Epidermal melanocyte (primary cell): ENCODE data around the gene NUTM2E.
"Not testable (repeated sequence)": the region's sequence is repeated elsewhere in the genome, so short reads cannot be mapped to it uniquely, and the experiment has no call there.

Experiments used
- DNase-seq: peaks from one replicate; pipeline ENCODE4 v3.0.0; 2011; ENCODE audit warnings: low spot score; ENCODE audit not compliant: insufficient read length

Gene NUTM2E, protein sequence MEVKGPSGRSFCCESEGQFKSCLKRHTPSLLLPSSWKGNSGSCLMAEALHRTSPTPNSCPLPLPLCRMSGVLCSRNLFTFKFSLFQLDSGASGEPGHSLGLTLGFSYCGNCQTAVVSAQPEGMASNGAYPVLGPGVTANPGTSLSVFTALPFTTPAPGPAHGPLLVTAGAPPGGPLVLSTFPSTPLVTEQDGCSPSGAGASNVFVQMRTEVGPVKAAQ (N-terminal part only)

GRCh38 chr10:79826496-79827215, at the start of gene NUTM2E:
Gene NUTM2E, plus strand, starts transcription at chr10:79826739. Its CDS starts 15,002 bp downstream, at chr10:79841741.
- DNase-seq = peak; percentile 14

GRCh38 chr10:79777997-79778396, 48.5 kb upstream of the NUTM2E start:
- not testable (repeated sequence) for DNase-seq

DNA sequence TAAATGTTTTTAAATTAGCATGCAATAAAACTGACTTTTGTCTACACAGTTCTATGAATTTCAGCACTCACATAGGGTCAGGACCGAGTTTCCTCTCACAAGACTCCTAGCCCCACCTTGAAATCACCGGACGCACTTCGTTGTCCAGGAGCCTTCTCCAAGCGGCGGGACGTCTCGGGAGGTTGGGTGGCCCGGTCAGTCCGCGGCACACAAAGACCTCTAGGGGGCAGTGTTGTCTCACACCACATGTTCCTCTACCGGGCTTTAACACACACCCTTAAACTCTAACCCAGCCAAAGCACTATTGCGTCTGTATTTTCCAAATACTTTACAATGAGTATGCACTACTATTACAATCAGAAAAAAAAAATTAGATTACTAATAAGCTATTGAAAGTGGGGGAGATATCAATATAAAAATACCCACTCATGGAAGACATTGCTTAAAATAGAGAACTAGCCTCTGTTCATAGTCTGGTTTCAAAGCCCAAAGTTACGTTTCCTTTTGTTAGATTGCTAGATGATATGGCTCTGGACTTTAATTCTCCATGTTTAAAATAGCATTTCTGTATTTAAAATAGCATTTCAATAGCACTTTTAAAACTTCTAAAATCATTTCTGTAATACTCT, 47.1 kb upstream of the NUTM2E start:
- peak; percentile 15 for DNase-seq

DNA sequence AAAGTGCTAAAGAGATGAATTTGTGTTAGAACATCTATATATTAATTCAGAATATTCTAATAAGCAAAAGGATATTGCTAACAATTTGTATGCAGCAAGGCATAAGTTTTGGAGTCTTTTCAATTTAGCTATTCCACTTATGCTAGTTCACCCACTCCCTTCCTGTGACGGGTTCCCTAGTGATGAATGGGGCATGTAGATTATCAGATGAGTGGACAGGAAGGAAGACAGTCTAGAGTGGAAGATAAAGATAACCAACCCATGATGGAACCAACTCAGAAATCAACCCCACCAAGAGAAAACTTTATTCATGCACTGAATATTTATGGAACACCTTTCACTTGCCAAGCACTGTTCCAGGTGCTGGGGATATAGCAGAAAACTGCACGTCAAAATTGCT, 46.5 kb upstream of the NUTM2E start:
- not testable (repeated sequence) for DNase-seq

DNA sequence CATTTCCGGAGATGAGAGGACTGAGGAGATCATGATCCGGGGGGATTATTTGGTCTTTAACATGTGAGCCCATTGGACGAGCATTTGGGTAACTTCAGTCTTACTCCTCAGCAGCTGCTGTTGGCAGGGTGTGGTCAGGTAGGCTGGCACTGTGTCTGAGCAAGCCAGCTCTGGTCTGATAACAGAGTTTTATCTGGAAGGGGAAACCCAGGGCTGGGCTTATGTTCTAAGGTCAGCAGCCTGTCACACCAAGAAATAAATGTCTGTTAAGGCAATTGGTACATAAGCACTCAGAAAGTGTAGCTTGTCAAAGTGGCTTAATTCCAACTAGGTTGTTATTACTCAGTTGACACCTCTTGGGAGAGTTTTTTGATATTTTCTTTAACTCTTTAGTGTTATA, 45.0 kb upstream of the NUTM2E start:
- not testable (repeated sequence) for DNase-seq

- not testable (repeated sequence) for DNase-seq
Observed at GRCh38 chr10:79787455-79787952, 39.0 kb upstream of the NUTM2E start.

DNA sequence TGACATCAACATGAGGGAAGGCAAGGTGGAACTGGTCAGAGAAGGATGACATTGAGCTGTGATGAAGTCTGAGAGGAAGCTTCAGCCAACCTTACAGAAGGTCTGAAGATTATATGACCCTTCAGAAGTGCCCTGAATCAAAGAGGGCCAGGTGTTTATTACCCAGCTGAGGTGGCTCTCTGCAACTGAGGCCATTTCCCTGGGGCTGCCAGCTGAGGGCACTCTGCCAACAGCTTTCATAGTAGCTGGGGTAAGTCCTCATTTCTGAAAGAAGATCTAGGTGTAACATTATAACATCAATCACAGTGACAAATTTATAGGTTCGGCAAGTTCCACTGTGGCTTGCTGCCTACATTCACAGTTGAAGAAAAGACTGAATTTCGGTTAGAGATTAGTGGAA, 37.2 kb upstream of the NUTM2E start:
- DNase-seq = not testable (repeated sequence)

DNA sequence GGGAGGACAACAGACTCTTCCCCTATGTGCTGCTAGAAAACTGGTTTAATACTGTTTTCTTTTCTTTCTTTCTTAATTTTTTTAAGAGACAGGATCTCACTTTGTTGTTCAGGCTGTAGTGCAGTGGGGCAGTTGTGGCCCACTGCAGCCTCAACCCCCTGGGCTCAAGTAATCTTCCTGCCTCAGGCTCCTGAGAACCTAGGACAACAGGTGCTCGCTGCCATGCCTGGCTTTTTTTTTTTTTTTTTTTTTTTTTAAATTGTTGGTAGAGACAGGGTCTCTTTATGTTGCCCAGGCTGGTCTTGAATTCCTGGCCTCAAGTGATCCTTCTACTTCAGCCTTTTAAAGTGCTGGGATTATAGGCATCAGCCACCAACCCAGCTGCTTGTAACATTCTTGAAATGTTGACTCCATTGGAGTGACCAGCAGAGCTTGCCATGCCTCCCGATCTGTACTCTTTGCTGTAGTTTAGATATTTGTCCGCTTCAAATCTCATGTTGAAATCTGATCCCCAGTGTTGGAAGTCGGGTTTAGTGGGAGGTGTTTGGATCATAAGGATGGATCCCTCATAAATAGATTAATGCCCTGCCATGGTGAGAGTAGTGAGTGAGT, 34.5 kb upstream of the NUTM2E start:
- not testable (repeated sequence) for DNase-seq

DNA sequence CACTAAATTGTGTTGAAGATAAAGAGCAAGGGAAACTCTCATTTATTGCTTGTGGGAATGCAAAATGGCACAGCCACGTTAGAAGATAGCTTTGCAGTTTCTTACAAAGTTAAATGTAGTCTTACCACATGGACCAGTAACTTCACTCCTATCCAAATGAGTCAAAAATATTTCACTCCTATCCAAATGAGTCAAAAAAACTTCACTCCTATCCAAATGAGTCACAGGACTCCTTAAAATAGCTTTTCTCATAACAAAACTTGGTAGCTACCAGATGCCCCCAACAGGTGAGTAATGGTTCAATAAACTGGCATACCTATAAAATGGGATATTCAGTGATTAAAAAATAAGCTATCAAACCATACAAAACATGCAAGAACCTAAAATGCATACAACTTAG, 27.2 kb upstream of the NUTM2E start:
- not testable (repeated sequence) for DNase-seq

GRCh38 chr10:79805857-79806256, 20.7 kb upstream of the NUTM2E start:
- DNase-seq = not testable (repeated sequence)

DNA sequence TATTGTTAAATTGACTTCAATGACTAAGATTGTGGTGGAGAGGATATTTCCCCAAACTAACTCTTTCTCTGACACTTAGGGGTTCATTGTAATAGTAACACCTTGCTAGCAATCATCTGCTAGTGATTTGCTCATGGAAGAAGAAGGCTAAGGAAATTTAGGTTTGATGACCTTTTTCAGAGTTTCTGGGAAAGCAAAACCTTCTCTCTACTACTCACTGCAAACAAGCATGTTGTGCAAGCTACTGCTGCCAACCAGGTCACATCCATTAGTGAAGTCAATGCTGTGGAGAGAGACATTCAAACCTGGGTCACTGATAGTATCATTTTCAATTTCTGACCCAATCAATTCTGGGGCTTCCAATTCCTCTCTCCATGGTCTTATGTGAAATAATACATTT, 14.6 kb upstream of the NUTM2E start:
- DNase-seq = not testable (repeated sequence)

- not testable (repeated sequence) for DNase-seq
Observed at GRCh38 chr10:79816290-79816689, 10.2 kb upstream of the NUTM2E start.

- DNase-seq = not testable (repeated sequence)
Observed at GRCh38 chr10:79823387-79823786, 3.2 kb upstream of the NUTM2E start.

DNA sequence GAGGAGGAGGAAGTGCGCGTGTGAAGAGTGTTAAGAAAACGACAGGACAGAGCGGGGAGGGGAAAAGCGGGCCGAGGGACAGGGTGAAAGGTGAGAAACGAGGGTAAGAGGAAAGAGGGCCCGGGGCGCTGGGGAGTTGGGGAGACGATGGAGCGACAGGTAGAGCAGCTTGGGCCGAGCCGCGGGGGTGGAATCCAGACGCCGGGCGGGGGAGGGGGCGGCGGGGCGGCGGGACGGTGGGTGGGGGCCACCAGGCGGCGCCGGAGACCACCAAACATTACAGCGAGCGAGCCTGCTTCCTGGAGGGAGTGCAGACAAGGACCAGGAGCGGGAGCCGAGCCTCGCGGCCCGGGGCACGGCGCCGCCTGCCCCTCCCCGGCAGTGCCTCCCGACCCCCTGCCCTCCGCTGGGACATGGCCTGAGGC, 940 bp upstream of the NUTM2E start:
- DNase-seq = not testable (repeated sequence)

GRCh38 chr10:79826131-79826495, 426 bp upstream of the NUTM2E start:
- not testable (repeated sequence) for DNase-seq

DNA sequence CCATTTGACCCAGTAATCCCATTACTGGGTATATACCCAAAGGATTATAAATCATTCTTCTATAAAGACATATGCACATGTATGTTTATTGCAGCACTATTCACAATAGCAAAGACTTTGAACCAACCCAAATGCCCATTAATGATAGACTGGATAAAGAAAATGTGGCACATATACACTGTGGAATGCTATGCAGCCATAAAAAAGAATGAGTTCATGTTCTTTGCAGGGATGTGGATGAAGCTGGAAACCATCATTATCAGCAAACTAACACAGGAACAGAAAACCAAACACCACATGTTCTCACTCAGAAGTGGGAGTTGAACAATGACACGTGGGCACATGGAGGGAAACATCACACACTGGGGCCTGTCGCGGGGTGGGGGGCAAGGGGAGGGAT, 7.3 kb downstream of the NUTM2E start:
- DNase-seq = not testable (repeated sequence)

DNA sequence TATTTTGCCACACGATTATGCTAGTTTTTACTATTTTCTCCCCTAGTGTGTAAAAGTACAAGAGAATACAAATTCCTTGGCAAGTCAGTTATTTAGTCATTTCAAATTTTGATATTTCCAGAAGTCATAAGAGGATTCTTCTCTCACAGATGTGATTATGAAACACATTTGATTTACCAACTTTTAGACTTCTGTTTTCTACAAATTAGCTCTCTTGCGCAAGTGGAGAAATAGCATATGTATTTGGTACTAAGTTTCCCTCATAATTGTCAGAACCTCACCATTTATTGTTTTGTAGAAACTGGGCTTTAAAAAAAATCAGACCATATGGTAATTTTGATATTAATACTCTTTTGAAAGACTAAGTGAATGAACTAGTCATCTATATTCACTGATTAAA, 9.4 kb downstream of the NUTM2E start:
- not testable (repeated sequence) for DNase-seq

GRCh38 chr10:79836891-79837290, 10.4 kb downstream of the NUTM2E start:
- DNase-seq = not testable (repeated sequence)

DNA sequence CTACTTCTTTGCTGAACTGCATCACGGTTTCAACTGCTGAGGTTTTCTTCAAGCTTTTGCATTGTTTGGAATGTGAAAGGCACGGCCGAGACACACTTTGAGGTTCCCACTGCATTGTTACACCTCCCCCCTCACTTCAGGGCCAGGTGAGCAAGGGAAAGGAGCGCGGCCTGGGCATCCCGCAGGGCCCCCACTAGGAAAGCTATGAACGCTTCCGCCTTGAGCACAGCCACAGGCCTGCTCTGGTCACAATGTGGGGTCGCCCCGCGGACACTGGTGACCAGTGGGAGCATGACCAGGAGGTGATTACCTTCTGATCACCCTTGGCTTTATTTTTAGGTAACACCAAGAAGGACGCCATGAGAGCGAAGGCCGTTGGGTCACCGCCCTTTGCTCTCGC, 11.9 kb downstream of the NUTM2E start:
- DNase-seq = not testable (repeated sequence)

- DNase-seq = not testable (repeated sequence)
Observed at GRCh38 chr10:79853191-79853854, 26.8 kb downstream of the NUTM2E start.

DNA sequence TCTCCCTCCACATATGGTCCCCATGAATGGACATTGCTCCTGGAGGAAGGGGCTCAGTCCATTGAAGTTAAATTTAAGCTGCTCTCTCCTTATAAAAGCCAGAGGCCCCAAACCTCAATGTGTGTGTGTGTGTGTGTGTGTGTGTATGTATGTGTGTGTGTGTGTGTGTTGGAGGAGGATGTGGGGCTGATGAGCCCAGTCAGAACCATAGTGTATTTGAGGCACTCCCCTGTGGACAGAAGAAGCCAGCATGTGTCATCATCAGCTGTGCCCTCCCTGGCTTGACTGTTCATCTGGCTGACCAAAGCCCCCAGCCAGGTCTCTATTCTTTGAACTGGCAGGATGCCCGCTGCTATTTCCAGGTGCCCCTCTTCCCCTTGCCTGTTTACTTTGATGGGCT, 35.7 kb downstream of the NUTM2E start:
- not testable (repeated sequence) for DNase-seq
